Measurements from ENCODE around the gene RILPL2.
"Not testable (repeated sequence)": the region's sequence is repeated elsewhere in the genome, so short reads cannot be mapped to it uniquely, and the experiment has no call there.

The RILPL2 gene, protein sequence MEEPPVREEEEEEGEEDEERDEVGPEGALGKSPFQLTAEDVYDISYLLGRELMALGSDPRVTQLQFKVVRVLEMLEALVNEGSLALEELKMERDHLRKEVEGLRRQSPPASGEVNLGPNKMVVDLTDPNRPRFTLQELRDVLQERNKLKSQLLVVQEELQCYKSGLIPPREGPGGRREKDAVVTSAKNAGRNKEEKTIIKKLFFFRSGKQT

DNA sequence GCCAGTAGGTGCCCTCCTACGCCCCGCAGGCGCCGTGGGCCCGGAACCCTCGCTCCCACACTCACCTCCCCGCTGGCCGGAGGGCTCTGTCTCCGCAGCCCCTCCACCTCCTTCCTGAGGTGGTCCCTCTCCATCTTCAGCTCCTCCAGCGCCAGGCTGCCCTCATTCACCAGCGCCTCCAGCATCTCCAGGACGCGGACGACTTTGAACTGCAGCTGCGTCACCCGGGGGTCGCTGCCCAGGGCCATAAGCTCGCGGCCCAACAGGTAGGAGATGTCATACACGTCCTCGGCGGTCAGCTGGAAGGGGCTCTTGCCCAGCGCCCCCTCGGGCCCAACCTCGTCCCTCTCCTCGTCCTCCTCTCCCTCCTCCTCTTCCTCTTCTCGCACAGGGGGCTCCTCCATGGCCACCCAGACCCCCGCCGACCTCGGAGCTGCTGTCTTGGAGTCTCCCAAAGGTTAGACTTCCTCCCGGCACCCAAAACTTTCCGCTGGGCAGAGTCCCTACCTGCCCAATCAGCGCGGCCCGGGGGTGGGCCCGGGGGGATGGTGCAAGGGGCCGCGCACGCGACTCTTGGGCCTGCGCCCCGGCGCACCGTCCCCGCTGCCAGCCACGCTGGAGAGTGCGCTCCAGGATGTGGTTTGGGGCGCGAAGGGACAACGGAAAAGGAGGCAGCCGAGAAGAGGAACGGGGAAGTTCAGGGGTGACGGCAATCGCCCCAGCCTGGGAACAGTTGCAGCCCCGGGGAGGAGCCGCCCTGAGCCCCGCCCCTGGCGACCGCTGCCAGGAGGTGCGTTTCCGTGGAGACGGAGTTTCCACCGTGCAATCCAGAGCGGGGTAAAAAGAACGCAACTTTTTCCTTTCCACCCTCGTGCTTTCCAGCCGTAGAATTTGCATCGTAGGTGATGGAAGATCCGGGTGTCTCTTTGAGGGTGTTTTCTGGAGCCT, at the start of gene RILPL2:
TSS of gene RILPL2 (minus strand) at position 668 of the 948 bp plus-strand sequence. CDS start at position 404, 264 bp downstream.
- FAIRE-seq: peak; percentile 89
- peak; percentile 79 for DNase-seq (ENCODE audit: insufficient read length, low spot score)

DNA sequence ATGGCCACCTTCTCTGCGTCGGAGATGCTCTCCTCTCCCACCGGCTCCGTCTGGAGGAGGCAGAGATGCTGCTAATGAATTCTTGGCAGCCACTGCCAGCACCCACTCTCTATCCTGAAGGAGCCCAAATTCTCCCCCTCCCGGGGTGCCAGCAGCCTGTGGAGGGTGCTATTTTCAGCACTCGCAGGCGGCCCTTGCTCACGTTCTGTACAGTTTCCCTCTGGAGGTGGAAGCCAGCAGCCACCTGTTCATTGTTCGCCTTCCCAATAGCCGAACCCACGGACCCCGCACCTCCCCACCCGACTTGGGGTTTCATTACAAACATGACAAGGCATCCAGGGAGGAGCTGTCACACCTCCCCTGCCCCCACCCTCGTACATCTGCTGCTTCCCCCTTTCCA, 49.3 kb upstream of the RILPL2 start:
- DNase-seq (ENCODE audit: insufficient read length, low spot score) (no peak), FAIRE-seq (no peak)

DNA sequence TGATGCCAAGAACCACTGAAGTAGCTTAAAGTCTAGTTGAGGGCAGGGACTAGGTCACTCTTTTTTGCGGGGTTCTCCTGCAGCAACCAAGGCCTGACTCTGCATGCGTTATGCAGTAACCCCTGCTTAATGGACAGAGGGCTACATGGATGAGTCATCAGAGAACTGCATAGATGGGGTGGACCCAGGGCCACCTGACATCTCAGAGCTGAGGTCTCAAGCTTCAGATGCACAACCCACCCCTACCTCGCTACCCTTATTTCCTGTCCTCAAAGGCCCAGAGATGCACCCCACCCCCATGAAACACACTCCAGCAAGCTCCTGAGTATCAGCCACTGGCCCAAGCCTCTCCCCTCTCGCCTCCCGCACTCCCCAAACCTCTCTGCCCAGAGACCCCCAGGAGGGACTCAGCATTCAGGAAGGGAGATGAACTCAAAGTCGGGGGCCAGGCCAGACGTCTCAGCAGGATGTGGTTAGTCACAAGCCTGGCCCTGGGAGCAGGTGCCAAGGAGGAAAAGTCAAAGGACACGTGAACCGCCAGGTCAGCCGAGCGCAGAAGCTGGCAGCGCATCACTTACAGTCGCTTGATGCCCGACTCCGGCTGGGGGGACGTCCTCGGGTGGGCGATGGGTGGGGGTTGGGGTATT, 47.2 kb upstream of the RILPL2 start:
- FAIRE-seq (no peak), DNase-seq (ENCODE audit: insufficient read length, low spot score) (no peak)

DNA sequence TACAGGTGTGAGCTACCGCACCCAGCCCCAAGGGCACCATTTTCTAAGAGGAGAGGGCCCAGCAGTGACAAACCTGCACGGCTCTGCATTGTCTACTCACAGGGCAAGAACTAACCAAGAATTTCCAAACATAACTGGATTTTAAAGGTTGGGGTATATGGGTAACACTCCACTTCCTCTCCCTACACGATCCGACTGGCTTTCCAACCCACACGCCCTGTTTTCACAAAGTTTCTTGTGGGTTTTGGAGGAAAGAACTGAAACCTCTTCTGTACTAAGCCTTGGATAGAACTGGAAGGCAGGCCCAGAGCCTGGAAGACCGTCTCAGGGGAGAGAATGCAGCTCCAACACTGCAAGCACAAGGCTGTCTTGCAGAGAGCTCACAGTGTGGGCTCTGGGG, 46.4 kb upstream of the RILPL2 start:
- no peak for FAIRE-seq

DNA sequence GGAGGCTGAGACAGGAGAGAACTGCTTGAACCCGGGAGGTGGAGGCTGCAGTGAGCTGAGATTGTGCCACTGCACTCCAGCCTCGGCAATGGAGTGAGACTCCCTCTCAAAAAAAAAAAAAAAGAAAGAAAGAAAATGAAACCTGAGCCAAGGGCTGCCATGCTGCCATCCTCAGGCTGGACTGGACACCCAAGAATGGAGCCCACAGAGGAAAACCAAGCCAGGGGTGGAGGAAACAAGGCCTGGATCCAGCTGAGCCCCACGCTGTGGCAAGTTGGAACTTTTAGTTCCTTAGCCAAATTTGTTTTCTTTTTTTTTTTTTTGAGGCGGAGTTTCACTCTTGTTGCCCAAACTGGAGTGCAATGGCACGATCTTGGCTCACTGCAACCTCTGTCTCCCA, 44.8 kb upstream of the RILPL2 start:
- not testable (repeated sequence) for FAIRE-seq; DNase-seq (ENCODE audit: insufficient read length, low spot score)

More for the DNA sequence above, 46.4 kb upstream of the RILPL2 start:
- DNase-seq (ENCODE audit: insufficient read length, low spot score): no peak

DNA sequence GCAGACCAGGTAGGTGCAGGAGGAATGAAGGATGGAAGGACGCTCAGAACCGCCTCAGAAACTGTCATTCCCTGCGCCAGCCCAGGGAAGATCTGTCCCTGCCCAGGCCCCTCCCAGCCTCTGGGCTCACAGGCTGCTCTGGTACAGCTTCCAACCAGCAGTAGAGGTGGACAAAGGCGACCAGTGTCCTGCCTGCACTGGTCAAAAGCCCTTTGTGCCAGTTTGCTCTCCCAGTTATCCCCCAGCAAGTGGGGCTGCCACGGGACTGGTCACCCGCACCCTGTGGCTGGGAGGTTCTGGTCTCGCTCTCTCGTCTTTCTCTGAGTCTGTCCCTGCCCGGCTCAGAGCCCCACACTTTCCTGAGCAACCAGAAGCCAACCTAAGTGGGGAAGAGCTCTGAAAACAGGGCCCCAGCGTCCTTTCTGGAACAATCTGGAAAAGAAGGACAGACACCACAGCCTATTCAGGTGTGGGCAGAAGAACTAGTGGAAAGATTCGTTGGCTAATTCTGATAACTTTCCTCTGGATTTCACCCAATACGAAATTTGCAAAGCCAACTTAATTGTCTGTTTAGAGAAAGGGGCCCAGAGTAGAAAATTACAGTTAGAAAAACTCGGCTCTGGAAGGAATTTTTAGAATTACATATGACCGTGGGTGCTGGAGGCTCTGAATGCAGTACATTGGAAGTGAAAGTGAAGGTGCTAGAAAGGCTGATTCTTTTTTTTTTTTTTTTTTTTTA, 43.1 kb upstream of the RILPL2 start:
- DNase-seq (ENCODE audit: insufficient read length, low spot score): no peak
- FAIRE-seq: peak; percentile 56

DNA sequence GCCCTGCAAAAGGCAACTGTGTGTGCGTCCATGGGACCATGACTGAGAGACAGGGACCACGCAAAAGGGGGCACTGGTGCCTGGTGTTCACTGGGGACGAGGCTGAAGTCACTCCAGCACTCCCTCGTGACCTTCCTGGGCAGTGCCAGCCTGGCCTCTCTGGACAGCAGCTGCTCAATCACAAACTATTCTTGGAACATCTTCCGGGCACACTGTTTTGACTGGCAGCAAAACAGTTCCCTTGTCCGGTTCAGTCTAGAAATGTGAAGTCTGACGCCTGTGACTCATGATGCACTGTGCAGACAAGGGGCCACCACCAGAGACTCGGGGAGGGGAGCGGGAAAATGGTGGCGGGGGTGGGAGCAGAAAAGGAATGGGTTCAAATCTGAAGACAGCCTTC, 42.3 kb upstream of the RILPL2 start:
- FAIRE-seq (no peak), DNase-seq (ENCODE audit: insufficient read length, low spot score) (no peak)

DNA sequence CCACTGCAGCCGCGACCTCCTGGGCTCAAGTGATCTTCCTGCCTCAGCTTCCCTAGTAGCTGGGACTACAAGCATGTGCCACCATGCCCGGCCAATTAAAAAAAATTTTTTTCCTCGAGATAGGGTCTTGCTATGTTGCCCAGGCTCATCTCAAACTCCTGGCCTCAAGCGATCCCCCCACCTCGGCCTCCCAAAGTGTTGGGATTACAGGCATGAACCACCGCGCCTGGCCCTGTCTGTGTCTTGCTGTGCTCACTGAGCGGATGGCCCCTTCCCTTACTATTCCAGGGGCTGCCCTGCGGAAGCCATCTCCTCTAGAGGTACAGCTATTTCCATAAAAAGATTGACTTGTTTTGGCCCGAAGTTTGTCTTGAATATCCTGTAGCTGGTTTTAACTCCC, 41.6 kb upstream of the RILPL2 start:
- DNase-seq (ENCODE audit: insufficient read length, low spot score) (no peak), FAIRE-seq (no peak)

DNA sequence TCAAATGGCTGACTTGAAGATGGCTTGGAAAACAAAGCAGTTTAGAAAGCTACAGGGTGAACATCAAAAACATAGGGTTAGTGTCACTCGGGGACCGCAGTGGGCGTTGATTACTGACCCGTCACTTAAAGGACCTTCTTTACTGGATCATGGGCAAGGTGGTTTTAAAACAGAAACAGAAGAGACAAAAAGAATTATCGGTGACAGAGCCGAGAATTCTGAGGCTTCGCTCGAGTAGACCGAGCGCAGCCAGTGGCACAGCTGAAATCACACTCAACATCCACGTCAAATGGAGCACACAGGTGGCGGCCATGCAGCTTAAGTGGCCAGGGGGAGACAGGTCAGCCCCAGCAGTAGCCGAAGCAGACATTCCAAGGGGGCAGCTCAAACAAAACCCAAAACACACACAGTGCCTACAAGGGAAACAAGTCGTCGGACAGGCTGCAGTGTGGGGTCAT, 38.8 kb upstream of the RILPL2 start:
- DNase-seq (ENCODE audit: insufficient read length, low spot score): no peak
- no peak for FAIRE-seq

DNA sequence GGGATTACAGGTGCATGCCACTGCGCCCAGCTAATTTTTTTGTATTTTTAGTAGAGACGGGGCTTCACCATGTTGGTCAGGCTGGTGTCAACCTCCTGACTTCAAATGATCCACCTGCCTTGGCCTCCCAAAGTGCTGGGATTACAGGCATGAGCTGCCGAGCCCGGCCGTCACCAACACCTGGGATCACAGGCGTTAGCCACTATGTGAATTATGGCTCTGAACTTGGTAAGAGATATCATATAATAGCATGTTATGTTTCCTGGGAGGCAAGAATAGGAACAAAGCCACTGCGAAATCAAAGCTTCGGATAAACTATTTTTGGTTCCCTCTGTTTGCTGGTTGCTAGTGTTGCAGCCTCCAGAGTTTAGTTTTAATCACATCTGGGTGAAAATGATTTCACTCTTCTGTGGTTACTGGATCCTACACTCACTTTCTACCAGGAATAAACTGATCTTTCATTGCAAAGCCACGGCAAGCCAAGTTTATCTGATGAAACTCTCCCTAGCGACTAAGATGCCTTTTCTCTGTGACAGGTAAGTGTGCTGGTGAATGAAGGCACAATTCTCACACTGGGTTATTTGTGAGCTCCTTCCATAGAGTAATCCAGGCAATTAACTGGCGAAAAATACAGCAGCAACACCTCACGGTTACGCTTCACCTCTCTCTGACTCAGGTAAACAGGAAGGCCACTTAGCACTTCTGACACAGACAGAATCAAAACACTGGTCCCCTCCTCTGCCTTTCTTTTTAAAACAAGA, 38.2 kb upstream of the RILPL2 start:
- FAIRE-seq: no peak
- no peak for DNase-seq (ENCODE audit: insufficient read length, low spot score)

DNA sequence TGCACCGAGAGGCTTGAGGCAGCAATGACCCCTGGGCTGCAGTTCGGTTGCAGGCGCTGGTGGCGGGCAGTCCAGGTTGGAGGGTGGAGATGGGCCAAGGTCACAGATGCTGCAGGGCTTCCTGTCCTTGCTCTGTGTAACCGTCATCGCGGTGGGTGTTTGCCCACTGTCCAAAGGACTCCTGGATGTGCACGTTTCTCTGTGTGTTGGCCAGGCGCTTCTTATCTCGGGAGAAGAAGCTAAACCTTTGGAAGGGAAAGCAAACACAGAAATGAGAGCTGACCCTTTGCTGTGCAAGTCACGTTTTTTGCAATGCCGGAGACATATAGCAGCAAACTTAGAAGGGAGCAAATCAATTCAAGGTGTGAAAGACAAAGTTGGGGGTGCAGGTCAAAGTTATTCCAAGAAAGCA, 36.0 kb upstream of the RILPL2 start:
- no peak for DNase-seq (ENCODE audit: insufficient read length, low spot score)
- no peak for FAIRE-seq

DNA sequence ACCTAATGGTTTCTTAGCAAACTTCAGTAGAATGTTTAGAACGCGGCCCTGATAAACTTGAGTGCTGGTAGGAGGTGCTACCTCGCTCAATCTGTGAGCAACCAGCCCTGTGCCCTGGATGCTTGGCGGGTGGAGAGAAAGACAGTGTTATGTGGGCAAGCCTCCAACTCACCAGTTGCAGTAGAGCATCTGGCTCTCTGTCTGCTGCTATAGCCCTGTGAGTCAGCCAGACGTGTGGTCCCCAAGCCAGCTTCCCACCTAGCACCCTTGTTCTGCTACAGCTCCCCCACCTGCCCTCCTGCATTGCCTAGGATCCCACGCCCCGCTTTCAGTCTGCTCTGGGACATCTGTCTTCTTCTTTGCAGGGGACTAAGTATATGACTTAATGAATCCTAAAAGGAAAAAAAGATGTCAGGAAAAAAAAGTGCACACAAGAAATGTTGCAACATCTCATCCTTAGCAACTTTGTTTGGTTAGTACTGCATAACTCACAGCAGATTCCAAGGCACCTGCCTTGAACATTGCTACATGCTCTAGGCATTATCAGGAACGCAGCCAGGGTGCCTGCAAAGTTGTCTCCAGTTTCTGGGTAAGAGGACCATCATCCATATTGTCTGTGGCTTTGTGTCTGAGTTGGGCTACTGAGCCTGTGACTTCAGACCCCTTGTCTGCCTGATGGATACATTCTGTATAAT, 35.0 kb upstream of the RILPL2 start:
- no peak for FAIRE-seq

DNA sequence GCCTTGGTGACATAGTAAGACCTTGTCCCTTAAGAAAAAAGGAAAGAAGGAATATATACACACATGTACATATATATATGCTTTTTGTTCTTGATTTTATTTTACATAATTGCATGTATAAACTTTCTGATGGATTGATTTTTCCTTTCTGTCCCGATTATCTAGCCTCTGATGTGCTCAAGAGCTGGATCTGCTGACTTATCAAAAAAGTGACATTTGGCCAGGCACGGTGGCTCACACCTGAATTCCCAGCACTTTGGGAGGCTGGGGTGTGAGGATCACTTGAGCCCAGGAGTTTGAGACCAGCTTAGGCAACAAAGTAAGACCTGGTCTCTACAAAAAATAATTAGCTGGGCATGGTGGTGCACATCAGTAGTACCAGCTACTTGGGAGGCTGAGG, 33.5 kb upstream of the RILPL2 start:
- FAIRE-seq (no peak), DNase-seq (ENCODE audit: insufficient read length, low spot score) (no peak)

More for the DNA sequence above, 35.0 kb upstream of the RILPL2 start:
- no peak for DNase-seq (ENCODE audit: insufficient read length, low spot score)

DNA sequence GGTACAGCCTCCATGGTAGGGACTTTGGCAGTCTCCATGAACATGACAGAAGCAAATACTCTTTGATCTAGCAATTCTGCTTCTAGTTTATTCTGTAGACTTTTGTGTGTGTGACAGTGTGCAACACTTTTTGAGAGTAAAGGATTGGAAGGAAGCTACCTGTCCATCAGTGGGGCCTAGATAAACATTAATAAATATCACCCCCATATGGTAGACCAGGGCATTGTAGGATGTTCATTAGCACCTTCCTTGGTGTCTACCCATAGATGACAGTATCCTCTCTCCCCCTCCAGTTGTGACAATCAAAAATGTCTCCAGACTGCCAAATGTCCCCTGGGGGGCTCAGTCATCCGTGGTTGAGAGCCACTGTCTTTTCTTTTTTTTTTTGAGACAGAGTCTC, 32.3 kb upstream of the RILPL2 start:
- peak; percentile 82 for FAIRE-seq

DNA sequence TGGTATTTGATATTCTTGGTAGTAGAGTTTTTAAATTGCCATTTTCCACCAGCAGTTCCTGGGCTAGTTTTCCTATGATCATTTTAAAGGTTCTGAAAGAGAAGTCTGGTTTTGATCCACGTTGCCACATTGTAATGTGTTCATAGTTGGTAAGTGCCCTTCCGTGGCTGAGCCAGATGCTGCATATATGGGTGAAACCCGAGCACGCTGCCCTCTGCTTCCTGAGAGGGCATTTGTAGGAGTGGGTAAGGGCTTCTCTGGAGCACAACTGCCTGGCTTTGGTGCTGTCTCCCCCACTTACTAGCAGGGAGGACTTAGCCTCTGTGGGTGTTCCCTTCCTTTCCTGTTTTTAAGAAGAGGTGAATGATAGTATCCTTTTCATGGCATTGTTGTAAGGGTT, 28.6 kb upstream of the RILPL2 start:
- DNase-seq (ENCODE audit: insufficient read length, low spot score) (no peak), FAIRE-seq (no peak)

More for the DNA sequence above, 32.3 kb upstream of the RILPL2 start:
- peak; percentile 42 for DNase-seq (ENCODE audit: insufficient read length, low spot score)

DNA sequence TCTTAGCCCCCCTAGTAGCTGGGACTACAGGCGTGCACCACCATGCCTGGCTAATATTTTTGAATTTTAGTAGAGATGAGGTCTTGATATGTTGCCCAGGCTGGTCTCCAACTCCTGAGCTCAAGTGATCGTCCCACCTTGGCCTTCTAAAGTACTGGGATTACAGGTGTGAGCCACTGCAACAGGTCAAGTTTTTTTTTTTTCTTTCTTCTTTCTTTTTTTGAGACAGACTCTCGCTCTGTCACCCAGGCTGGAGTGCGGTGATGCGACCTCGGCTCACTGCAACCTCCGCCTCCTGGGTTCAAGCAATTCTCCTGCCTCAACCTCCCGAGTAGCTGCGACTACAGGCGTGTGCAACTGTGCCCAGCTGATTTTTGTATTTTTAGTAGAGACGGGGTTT, 26.7 kb upstream of the RILPL2 start:
- not testable (repeated sequence) for DNase-seq (ENCODE audit: insufficient read length, low spot score); FAIRE-seq

DNA sequence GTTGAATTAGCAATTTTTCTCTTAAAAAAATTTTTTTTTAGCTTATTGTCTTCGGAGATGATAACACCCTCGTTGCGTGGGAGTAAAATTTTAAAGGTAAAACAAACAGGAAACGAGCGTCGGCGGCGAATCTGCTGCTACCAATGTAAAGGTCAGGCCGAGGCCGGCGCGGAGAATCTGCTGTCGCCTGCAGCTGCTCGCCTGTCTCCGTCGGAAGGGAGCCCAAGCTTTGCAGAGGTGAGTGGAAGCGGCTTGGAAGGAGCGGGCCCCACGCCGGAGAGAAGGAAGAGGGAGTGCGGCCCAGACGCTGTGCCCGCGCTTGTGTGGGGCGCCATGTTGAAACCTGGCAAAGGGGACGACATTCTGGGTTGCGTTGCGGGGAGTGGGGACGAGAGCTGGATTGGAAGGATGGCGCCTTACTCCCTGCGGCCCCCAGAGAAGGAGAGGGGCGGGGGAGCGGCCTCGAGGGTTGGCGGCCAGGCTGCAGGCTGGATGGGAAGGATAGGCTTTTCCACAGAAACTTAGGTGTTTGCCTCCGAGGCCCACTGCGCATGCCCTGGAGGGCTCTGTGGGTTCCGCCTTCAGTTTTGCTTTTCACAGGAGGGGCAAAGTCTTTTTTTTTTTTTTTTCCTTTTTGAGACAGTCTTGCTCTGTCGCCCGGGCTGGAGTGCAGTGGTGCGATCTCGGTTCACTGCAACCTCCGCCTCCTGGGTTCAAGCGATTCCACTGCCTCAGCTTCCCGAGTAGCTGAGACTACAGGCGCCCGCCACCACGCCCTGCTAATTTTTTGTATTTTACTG, 21.7 kb upstream of the RILPL2 start, which contains the start of gene SNRNP35:
TSS of gene SNRNP35 (plus strand) at position 160 of the 800 bp plus-strand sequence. CDS start 7,402 bp downstream, outside the sequence.
- DNase-seq (ENCODE audit: insufficient read length, low spot score) (peak; percentile 45), FAIRE-seq (peak; percentile 74)

DNA sequence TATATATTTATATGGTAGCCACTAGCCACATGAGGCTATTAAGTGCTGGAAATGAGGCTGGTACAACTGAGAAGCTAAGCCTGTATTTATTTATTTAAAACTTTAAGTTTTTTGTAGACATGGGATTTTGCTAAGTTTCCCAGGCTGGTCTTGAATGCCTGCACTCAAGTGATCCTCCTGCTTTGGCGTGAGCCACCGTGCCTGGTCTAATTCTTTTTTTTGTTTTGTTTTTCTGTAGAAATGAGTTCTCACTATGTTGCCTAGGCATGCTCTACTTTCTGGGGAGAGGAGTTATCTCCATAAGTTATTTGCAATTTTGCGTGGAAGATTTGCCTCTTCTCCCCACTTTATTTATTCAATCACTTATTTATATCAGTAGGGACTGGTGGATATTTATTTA, 16.7 kb upstream of the RILPL2 start:
- DNase-seq (ENCODE audit: insufficient read length, low spot score): no peak
- no peak for FAIRE-seq
